ENCODE results near the gene STIMATE. TPM values are rescaled to one million over a fixed set of nuclear protein-coding genes. Genes with fewer than 3 reads are reported as not detected.

The STIMATE gene
- total and polyA plus RNA-seq, 9 of the 15 experiments (the other 6 are each of a cell fraction or from before 2014, with no cell fraction given) = 0.14 to 7.7 (median 4.9) TPM

DNA sequence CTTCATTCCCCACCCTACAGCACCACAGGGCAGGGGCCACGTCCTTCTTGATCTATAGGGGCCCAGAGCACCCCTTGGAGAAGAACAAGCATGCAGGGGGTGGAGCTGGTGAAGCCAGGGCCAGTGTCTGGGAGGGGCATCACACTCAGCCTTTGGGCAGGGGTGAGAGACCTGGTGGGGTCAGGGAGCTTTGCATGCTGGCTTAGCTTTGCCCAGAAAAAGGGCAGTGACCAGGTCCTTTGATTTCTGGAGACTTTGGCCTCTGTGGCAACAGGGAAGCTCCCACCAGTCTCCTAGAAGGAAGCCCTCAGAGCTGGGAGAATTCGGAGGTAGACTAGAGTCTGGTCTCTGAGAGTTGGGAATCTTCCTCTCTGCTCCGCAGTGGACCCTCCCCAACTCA lies 67.9 kb downstream of the STIMATE start (continued):
- TF ChIP-seq, protein P1, sequence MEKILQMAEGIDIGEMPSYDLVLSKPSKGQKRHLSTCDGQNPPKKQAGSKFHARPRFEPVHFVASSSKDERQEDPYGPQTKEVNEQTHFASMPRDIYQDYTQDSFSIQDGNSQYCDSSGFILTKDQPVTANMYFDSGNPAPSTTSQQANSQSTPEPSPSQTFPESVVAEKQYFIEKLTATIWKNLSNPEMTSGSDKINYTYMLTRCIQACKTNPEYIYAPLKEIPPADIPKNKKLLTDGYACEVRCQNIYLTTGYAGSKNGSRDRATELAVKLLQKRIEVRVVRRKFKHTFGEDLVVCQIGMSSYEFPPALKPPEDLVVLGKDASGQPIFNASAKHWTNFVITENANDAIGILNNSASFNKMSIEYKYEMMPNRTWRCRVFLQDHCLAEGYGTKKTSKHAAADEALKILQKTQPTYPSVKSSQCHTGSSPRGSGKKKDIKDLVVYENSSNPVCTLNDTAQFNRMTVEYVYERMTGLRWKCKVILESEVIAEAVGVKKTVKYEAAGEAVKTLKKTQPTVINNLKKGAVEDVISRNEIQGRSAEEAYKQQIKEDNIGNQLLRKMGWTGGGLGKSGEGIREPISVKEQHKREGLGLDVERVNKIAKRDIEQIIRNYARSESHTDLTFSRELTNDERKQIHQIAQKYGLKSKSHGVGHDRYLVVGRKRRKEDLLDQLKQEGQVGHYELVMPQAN (IDR thresholded peaks at IDR 0.05; ENCODE audit: borderline replicate concordance) = no peak
- TF ChIP-seq FOXK2 (conservative IDR thresholded peaks at IDR 0.05 in 1 of 2, IDR thresholded peaks at IDR 0.05 in 1 of 2; ENCODE audit: low read depth in 2 of 2) = no peak
- no peak for TF ChIP-seq SRSF3 (IDR thresholded peaks at IDR 0.05; ENCODE audit: insufficient read depth, low read length)
- TF ChIP-seq ZNF778 (CRISPR knock-in tag; IDR thresholded peaks at IDR 0.05) = no peak
- TF ChIP-seq BRD4 (IDR thresholded peaks at IDR 0.05) = no peak
- no peak for TF ChIP-seq SMAD4 (CRISPR knock-in tag; conservative IDR thresholded peaks at IDR 0.05)
- no peak for TF ChIP-seq ZNF165 (CRISPR knock-in tag; IDR thresholded peaks at IDR 0.05; ENCODE audit: borderline replicate concordance)

- Histone ChIP-seq H3K9me3 (replicated peaks; ENCODE audit: control insufficient read depth, insufficient read depth, low read depth, low read length) (no peaks in the 10 kb centered on the region), H3K36me3 (ENCODE audit: control insufficient read depth, insufficient read depth, low read length) (no peaks in the 10 kb centered on the region), H4K20me1 (replicated peaks; ENCODE audit: control insufficient read depth, insufficient read depth, low read length) (no peaks in the 10 kb centered on the region; the same call in 1 of the 2 replicates), H3K4me2 (ENCODE audit: insufficient read depth, low read length) (no peak overlapping the region), H3K4me1 (replicated peaks in 1 of 2; ENCODE audit: control insufficient read depth in 2 of 2, insufficient read depth in 2 of 2, low read length in 2 of 2) (peaks cover 15 to 26% of the 10 kb centered on the region in 2 experiments), H3K9ac (ENCODE audit: insufficient read depth in 1 of 2, low read depth in 2 of 2, low read length in 2 of 2) (no peak overlapping the region; a peak in 1 of 4 replicates), H3K4me3 (no peak overlapping the region), H3K9me1 (ENCODE audit: control insufficient read depth, insufficient read depth, low read length) (no peaks in the 10 kb centered on the region), H3K79me2 (ENCODE audit: control insufficient read depth, insufficient read depth, low read length) (no peaks in the 10 kb centered on the region), H2AFZ (ENCODE audit: low read depth, low read length) (no peak overlapping the region), H3K27me3 (ENCODE audit: control insufficient read depth in 2 of 2, insufficient read depth in 2 of 2, low read length in 2 of 2) (peaks cover 0 to 44% of the 10 kb centered on the region in 2 experiments; a peak in 4 of 5 replicates), H3K27ac (ENCODE audit: extremely low read depth, low read depth, low read length) (no peak overlapping the region)
- BruUV-seq (replicated peaks) = no TSS peak
- FAIRE-seq = no peak
- WGBS (ENCODE audit: insufficient coverage, low coverage, missing lambda C conversion rate) = 13% methylated on average over 7 of the region's 10 CpGs
- TF ChIP-seq ZNF561 (CRISPR knock-in tag; conservative IDR thresholded peaks at IDR 0.05) (no peak), CTCF (IDR thresholded peaks at IDR 0.05 in 2 of 3, conservative IDR thresholded peaks at IDR 0.05 in 1 of 3; ENCODE audit: insufficient read depth in 2 of 3, low read depth in 1 of 3, low read length in 3 of 3) (peak in 1 of 3 experiments; percentile 32; a peak in 1 of 6 replicates), ZNF146 (CRISPR knock-in tag; IDR thresholded peaks at IDR 0.05; ENCODE audit: unreplicated experiment) (no peak), HDGF (IDR thresholded peaks at IDR 0.05) (no peak), COPS2 (conservative IDR thresholded peaks at IDR 0.05) (no peak)
- POLR2A ChIA-PET = interaction anchor here (0.5 to 1.2 kb wide), 2 partner anchors 7 to 13 kb away, joined by 3 read pairs; no protein-coding TSS in a partner anchor
- CTCF ChIA-PET (ENCODE audit: low intra/inter-chr PET ratio) = no interaction called here
- no peak for DNase-seq (ENCODE audit: extremely low read depth in 1 of 4, low spot score in 3 of 4)
- intact Hi-C loops (cut with micrococcal nuclease) (no loop called here), in situ Hi-C loops (cut with MboI) (no loop called here)
- ATAC-seq = 0 out of 3 replicates have a peak, but pooled peaks have one; percentile 26
Measured at GRCh38 chr3:52827866-52828376, 69.4 kb downstream of the STIMATE start.

Data from K562 (cell line).